Vagina (tissue), 2 donors: ENCODE data around the gene ITSN1. TPM values are rescaled to one million over a fixed set of nuclear protein-coding genes. Genes with fewer than 3 reads are reported as not detected.

Experiments
- DNase-seq, 2 donors: peaks; one replicate each; pipeline ENCODE4 v3.0.0-alpha.2; 2017; ENCODE audit errors: extremely low spot score in 2 of 2
- H3K27ac ChIP-seq: fragments of 200-600 bp; sonication (generic); one replicate; pipeline ENCODE4 v1.5.1; 2019
- H3K27me3 ChIP-seq: fragments of 200-600 bp; sonication (generic); one replicate; pipeline ENCODE4 v1.5.1; 2019
- H3K36me3 ChIP-seq, 2 donors: fragments of 200-600 bp; sonication (generic); one replicate each; pipeline ENCODE4 v1.5.1; 2017 to 2019
- H3K4me1 ChIP-seq: fragments of 200-600 bp; sonication (generic); one replicate; pipeline ENCODE4 v1.5.1; 2019
- H3K4me3 ChIP-seq, 2 donors: fragments of 200-600 bp; sonication (generic); 1 replicate in 1 of 2; 2 replicates in 1 of 2; pipeline ENCODE4 v1.5.1; 2016 to 2019
- H3K9me3 ChIP-seq: fragments of 200-600 bp; sonication (generic); one replicate; pipeline ENCODE4 v1.5.1; 2019
- POLR2A ChIP-seq, 2 donors: fragments of 450-650 bp; IDR thresholded peaks; one replicate each; pipeline ENCODE4 v1.6.1; 2017; ENCODE audit warnings: antibody characterized with exemption in 2 of 2, mild to moderate bottlenecking in 2 of 2, moderate library complexity in 2 of 2
- POLR2AphosphoS5 ChIP-seq, 2 donors: sonication (generic); formaldehyde crosslinking; IDR thresholded peaks; one replicate each; pipeline ENCODE4 v1.9.0; 2017; ENCODE audit warnings: antibody characterized with exemption in 2 of 2, mild to moderate bottlenecking in 2 of 2, low read depth in 1 of 2; ENCODE audit not compliant: insufficient read depth in 1 of 2
- intact Hi-C: fragments of 100-400 bp; cut with DNase I; formaldehyde crosslinking; loops from one replicate; pipeline ENCODE4 v1.15.1; 2023
- total RNA-seq: library from RNA; depleted of rRNA; stranded (reverse); fragments of >200 nt; gene quantifications from one replicate; pipeline ENCODE4 v1.2.3, GENCODE V29; 2016
- TF ChIP-seq, protein P1 (sequence below), 3 experiments: fragments of 450-650 bp in 2 of 3; fragments of 200-600 bp in 1 of 3; sonication (generic) in 1 of 3; IDR thresholded peaks; one replicate each; pipeline ENCODE4 v1.5.1; 2017 to 2019; ENCODE audit warnings: antibody characterized with exemption in 3 of 3, mild to moderate bottlenecking in 2 of 3, moderate library complexity in 2 of 3

The ITSN1 gene
- total RNA-seq, 1 donor from 2014 or later, result 46.9 TPM

GRCh38 chr21:33942426-33942825 is 300.1 kb downstream of the ITSN1 start:
- TF ChIP-seq, protein P1, sequence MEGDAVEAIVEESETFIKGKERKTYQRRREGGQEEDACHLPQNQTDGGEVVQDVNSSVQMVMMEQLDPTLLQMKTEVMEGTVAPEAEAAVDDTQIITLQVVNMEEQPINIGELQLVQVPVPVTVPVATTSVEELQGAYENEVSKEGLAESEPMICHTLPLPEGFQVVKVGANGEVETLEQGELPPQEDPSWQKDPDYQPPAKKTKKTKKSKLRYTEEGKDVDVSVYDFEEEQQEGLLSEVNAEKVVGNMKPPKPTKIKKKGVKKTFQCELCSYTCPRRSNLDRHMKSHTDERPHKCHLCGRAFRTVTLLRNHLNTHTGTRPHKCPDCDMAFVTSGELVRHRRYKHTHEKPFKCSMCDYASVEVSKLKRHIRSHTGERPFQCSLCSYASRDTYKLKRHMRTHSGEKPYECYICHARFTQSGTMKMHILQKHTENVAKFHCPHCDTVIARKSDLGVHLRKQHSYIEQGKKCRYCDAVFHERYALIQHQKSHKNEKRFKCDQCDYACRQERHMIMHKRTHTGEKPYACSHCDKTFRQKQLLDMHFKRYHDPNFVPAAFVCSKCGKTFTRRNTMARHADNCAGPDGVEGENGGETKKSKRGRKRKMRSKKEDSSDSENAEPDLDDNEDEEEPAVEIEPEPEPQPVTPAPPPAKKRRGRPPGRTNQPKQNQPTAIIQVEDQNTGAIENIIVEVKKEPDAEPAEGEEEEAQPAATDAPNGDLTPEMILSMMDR (IDR thresholded peaks at IDR 0.05), result no peak
- TF ChIP-seq POLR2AphosphoS5 (IDR thresholded peaks at IDR 0.05; ENCODE audit: insufficient read depth in 1 of 2, low read depth in 1 of 2) (no peak), POLR2A (IDR thresholded peaks at IDR 0.05) (no peak)
- no peaks in the 10 kb centered on the region for H3K36me3 ChIP-seq
- no peak overlapping the region for H3K27ac ChIP-seq
- H3K4me3 ChIP-seq, result no peak overlapping the region
- intact Hi-C loops, result loop anchor here (10.0 kb wide), 1 partner anchor 132 kb away; the partner anchor contains the start of genes MRPS6 and SLC5A3
- H3K9me3 ChIP-seq, result no peaks in the 10 kb centered on the region
- no peak for DNase-seq
- no peaks in the 10 kb centered on the region for H3K27me3 ChIP-seq
- H3K4me1 ChIP-seq, result peaks cover 9% of the 10 kb centered on the region

DNA sequence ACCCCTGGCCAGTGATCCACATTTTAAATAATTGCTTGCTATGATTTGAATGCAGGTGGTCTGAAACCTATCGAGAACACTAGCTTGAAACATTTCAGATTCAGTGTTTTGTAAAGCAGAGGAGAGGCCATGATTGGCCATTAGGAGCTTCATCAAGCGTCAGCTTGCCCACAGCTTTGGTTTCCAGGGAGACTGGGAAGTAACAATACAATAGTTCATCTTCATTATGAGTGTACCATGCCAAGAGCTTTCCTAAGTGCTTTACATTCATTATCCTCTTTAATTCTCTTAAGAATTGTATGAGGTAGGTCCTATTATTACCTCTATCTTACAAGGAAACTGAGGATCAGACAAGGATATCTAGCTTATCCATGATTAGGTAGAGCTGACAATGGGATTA is 301.0 kb downstream of the ITSN1 start:
- TF ChIP-seq POLR2AphosphoS5 (IDR thresholded peaks at IDR 0.05; ENCODE audit: insufficient read depth in 1 of 2, low read depth in 1 of 2) (no peak), POLR2A (IDR thresholded peaks at IDR 0.05) (no peak)
- TF ChIP-seq, protein P1 (IDR thresholded peaks at IDR 0.05), result no peak
- peak in 1 of 2 donors; percentile 12 for DNase-seq
- Histone ChIP-seq H3K9me3 (no peaks in the 10 kb centered on the region), H3K4me1 (peaks cover 17% of the 10 kb centered on the region), H3K36me3 (no peaks in the 10 kb centered on the region), H3K4me3 (no peak overlapping the region), H3K27me3 (no peaks in the 10 kb centered on the region), H3K27ac (no peak overlapping the region)
- intact Hi-C loops, result loop anchor here (10.0 kb wide), 1 partner anchor 132 kb away; the partner anchor contains the start of genes MRPS6 and SLC5A3

- no peak overlapping the region for H3K27ac ChIP-seq
- no peaks in the 10 kb centered on the region for H3K36me3 ChIP-seq
- intact Hi-C loops, result loop anchor here (10.0 kb wide), 1 partner anchor 131 kb away; the partner anchor contains the start of genes MRPS6 and SLC5A3
- H3K4me3 ChIP-seq, result no peak overlapping the region
- TF ChIP-seq, protein P1 (IDR thresholded peaks at IDR 0.05), result no peak
- no peak for TF ChIP-seq POLR2A (IDR thresholded peaks at IDR 0.05)
- TF ChIP-seq POLR2AphosphoS5 (IDR thresholded peaks at IDR 0.05; ENCODE audit: insufficient read depth in 1 of 2, low read depth in 1 of 2), result no peak
- no peaks in the 10 kb centered on the region for H3K27me3 ChIP-seq
- no peak for DNase-seq
- peaks cover 26% of the 10 kb centered on the region for H3K4me1 ChIP-seq
- H3K9me3 ChIP-seq, result no peaks in the 10 kb centered on the region
Observed at GRCh38 chr21:33944185-33944763, 302.0 kb downstream of the ITSN1 start.

GRCh38 chr21:33945652-33946270 is 303.5 kb downstream of the ITSN1 start:
- no peak for DNase-seq
- H3K27me3 ChIP-seq, result no peaks in the 10 kb centered on the region
- no peaks in the 10 kb centered on the region for H3K9me3 ChIP-seq
- peak in 1 of 2 donors; percentile 14 for TF ChIP-seq POLR2AphosphoS5 (IDR thresholded peaks at IDR 0.05; ENCODE audit: insufficient read depth in 1 of 2, low read depth in 1 of 2)
- TF ChIP-seq, protein P1 (IDR thresholded peaks at IDR 0.05), result no peak
- TF ChIP-seq POLR2A (IDR thresholded peaks at IDR 0.05), result no peak
- intact Hi-C loops, result loop anchor here (10.0 kb wide), 1 partner anchor 129 kb away; the partner anchor contains the start of genes MRPS6 and SLC5A3
- H3K36me3 ChIP-seq, result no peaks in the 10 kb centered on the region
- H3K4me3 ChIP-seq, result no peak overlapping the region
- H3K4me1 ChIP-seq, result peaks cover 28% of the 10 kb centered on the region
- no peak overlapping the region for H3K27ac ChIP-seq
